Endothelial cell (in vitro differentiated cells): ENCODE data around the gene DDX21. TPM values are rescaled to one million over a fixed set of nuclear protein-coding genes. Genes with fewer than 3 reads are reported as not detected.
A peak's percentile ranks its signal among the peaks of the same experiment; 100 is the strongest.

ENCODE experiments used
- DNase-seq: peaks from one replicate; pipeline ENCODE4 v3.0.0; 2021; ENCODE audit warnings: low spot score
- H3K27ac Mint-ChIP-seq: one replicate; pipeline ENCODE4 v1.8.0; 2021; ENCODE audit warnings: mixed read lengths, inconsistent platforms; ENCODE audit not compliant: unreplicated experiment
- H3K27me3 Mint-ChIP-seq: one replicate; pipeline ENCODE4 v1.8.0; 2021; ENCODE audit warnings: mild to moderate bottlenecking, moderate library complexity, mixed read lengths, inconsistent platforms; ENCODE audit not compliant: unreplicated experiment
- H3K36me3 Mint-ChIP-seq: one replicate; pipeline ENCODE4 v1.8.0; 2021; ENCODE audit warnings: mild to moderate bottlenecking, low read depth, mixed read lengths, inconsistent platforms; ENCODE audit not compliant: unreplicated experiment
- H3K4me1 Mint-ChIP-seq: one replicate; pipeline ENCODE4 v1.8.0; 2021; ENCODE audit warnings: mild to moderate bottlenecking, mixed read lengths, inconsistent platforms; ENCODE audit not compliant: unreplicated experiment
- H3K4me3 Mint-ChIP-seq: one replicate; pipeline ENCODE4 v1.8.0; 2021; ENCODE audit warnings: mild to moderate bottlenecking, mixed read lengths, inconsistent platforms; ENCODE audit not compliant: unreplicated experiment
- H3K9me3 Mint-ChIP-seq: one replicate; pipeline ENCODE4 v1.8.0; 2021; ENCODE audit warnings: mixed read lengths, inconsistent platforms; ENCODE audit not compliant: unreplicated experiment
- total RNA-seq: library from RNA; stranded (reverse); fragmentation: NEBNext Ultra II Directional; extraction: Animal tissue kit (Norgen Biotek cat#: 25700); gene quantifications from one replicate; pipeline ENCODE4 v1.2.1, GENCODE V29; 2021; ENCODE audit not compliant: unreplicated experiment
- TF ChIP-seq, protein P1 (sequence below): fragments of 200-600 bp; sonication (generic); IDR thresholded peaks from one replicate; pipeline ENCODE4 v1.5.0; 2021; ENCODE audit warnings: antibody characterized with exemption; ENCODE audit not compliant: unreplicated experiment

Gene DDX21
- total RNA-seq, 1 donor from 2014 or later: 38.5 TPM

DNA sequence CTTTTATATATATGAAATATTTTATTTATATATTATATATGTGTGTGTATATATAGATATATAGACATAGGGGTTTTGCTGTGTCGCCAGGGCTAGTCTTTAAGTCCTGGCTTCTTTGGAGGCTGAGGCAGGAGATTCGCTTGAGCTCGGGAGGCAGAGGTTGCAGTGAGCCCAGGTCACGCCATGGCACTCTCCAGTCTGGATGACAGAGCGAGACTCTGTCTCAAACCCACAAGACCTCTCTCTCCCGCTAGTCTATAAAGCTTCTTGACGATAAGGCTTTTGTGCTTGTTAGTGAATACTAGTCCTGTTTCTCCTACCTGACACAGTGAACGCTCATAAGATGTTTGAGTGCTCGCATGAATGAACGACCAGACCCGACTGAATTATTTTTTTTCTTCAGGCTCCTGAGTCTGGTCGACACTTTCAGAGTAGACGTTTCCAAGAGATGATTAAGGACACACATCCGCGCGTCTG lies 577 bp upstream of the DDX21 start:
- Mint-ChIP-seq H3K27ac (peak overlapping the region; percentile 98), H3K4me1 (peaks cover 15% of the 10 kb centered on the region), H3K27me3 (peaks cover 9% of the 10 kb centered on the region), H3K36me3 (peaks cover 5% of the 10 kb centered on the region), H3K9me3 (no peaks in the 10 kb centered on the region), H3K4me3 (peak overlapping the region; percentile 100)
- peak; percentile 19 for DNase-seq
- TF ChIP-seq, protein P1, sequence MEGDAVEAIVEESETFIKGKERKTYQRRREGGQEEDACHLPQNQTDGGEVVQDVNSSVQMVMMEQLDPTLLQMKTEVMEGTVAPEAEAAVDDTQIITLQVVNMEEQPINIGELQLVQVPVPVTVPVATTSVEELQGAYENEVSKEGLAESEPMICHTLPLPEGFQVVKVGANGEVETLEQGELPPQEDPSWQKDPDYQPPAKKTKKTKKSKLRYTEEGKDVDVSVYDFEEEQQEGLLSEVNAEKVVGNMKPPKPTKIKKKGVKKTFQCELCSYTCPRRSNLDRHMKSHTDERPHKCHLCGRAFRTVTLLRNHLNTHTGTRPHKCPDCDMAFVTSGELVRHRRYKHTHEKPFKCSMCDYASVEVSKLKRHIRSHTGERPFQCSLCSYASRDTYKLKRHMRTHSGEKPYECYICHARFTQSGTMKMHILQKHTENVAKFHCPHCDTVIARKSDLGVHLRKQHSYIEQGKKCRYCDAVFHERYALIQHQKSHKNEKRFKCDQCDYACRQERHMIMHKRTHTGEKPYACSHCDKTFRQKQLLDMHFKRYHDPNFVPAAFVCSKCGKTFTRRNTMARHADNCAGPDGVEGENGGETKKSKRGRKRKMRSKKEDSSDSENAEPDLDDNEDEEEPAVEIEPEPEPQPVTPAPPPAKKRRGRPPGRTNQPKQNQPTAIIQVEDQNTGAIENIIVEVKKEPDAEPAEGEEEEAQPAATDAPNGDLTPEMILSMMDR: no peak

GRCh38 chr10:68957284-68957615 lies 1.3 kb downstream of the DDX21 start:
- no peaks in the 10 kb centered on the region for H3K9me3 Mint-ChIP-seq
- DNase-seq: no peak
- H3K27me3 Mint-ChIP-seq: peaks cover 9% of the 10 kb centered on the region
- peaks cover 10% of the 10 kb centered on the region for H3K36me3 Mint-ChIP-seq
- H3K27ac Mint-ChIP-seq: peak overlapping the region; percentile 98
- TF ChIP-seq, protein P1: no peak
- H3K4me1 Mint-ChIP-seq: peaks cover 15% of the 10 kb centered on the region
- H3K4me3 Mint-ChIP-seq: peak overlapping the region; percentile 100

DNA sequence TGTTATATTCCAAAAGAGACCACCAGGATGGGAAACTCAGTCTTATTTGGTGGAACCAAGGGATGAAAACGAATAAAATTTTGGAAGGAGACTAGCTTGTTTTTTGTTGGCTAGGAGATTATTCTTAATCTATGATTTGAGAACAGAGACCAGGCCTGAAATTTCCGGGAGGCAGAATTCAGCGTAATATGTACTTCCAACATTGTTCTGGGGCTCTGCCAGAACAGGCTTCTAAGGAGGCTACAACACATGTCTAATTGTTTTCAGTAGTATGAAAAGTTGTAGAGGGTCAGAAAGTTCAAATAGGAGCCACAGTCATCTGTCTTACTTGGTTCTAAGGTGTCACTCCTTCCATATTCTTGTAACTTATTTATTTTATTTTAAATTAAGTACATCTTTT lies 1.7 kb downstream of the DDX21 start:
- peak overlapping the region; percentile 100 for H3K4me3 Mint-ChIP-seq
- TF ChIP-seq, protein P1: no peak

DNA sequence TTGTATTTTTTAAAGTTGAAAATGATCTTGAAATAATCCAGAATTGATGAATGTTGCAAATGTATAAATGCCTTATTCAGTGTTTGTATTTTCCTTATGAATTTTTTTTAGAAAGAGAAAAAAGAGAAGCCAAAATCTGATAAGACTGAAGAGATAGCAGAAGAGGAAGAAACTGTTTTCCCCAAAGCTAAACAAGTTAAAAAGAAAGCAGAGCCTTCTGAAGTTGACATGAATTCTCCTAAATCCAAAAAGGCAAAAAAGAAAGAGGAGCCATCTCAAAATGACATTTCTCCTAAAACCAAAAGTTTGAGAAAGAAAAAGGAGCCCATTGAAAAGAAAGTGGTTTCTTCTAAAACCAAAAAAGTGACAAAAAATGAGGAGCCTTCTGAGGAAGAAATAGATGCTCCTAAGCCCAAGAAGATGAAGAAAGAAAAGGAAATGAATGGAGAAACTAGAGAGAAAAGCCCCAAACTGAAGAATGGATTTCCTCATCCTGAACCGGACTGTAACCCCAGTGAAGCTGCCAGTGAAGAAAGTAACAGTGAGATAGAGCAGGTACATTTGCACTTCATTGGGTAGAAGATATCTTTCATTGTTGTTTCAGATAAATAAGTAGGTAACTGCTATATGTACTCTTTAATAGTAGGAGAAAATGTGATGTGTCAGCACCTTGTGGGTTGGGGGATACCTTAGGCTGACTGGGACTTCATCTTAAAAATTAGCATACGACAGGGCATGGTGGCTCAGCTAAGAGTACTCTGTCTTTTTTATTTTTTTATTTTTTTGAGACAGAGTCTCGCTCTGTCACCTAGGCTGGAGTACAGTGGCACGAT lies 3.9 kb downstream of the DDX21 start:
- DNase-seq: no peak
- H3K9me3 Mint-ChIP-seq: no peaks in the 10 kb centered on the region
- no peak overlapping the region for H3K4me3 Mint-ChIP-seq
- H3K27ac Mint-ChIP-seq: peak overlapping the region; percentile 32
- peaks cover 23% of the 10 kb centered on the region for H3K36me3 Mint-ChIP-seq
- H3K4me1 Mint-ChIP-seq: peaks cover 15% of the 10 kb centered on the region
- TF ChIP-seq, protein P1: no peak
- H3K27me3 Mint-ChIP-seq: peaks cover 9% of the 10 kb centered on the region

More for the DNA sequence above, 1.7 kb downstream of the DDX21 start:
- H3K9me3 Mint-ChIP-seq: no peaks in the 10 kb centered on the region
- no peak for DNase-seq
- peaks cover 12% of the 10 kb centered on the region for H3K36me3 Mint-ChIP-seq
- H3K27ac Mint-ChIP-seq: peak overlapping the region; percentile 98
- peaks cover 15% of the 10 kb centered on the region for H3K4me1 Mint-ChIP-seq
- peaks cover 9% of the 10 kb centered on the region for H3K27me3 Mint-ChIP-seq

GRCh38 chr10:68963151-68963550 lies 7.2 kb downstream of the DDX21 start:
- DNase-seq: no peak
- peaks cover 3% of the 10 kb centered on the region for H3K4me1 Mint-ChIP-seq
- no peaks in the 10 kb centered on the region for H3K27me3 Mint-ChIP-seq

More at GRCh38 chr10:68963151-68963550, 7.2 kb downstream of the DDX21 start:
- Mint-ChIP-seq H3K36me3 (peaks cover 36% of the 10 kb centered on the region), H3K27ac (no peak overlapping the region), H3K4me3 (no peak overlapping the region), H3K9me3 (no peaks in the 10 kb centered on the region)
- TF ChIP-seq, protein P1: no peak
